Stimulated activated CD8-positive, alpha-beta memory T cell treated with anti-CD3 and anti-CD28 coated beads, Interleukin-4, amount 100 ng/mL, for 48 hours (primary cell): ENCODE results near the gene APBA1.

Source experiments
- DNase-seq: peaks from one replicate; pipeline ENCODE4 v3.0.0-alpha.2; 2020

APBA1 gene

GRCh38 chr9:69389437-69389995, 282.7 kb downstream of the APBA1 start:
- no peak for DNase-seq

GRCh38 chr9:69388596-69388995, 283.6 kb downstream of the APBA1 start:
- DNase-seq, result no peak

GRCh38 chr9:69386651-69387050, 285.5 kb downstream of the APBA1 start:
- no peak for DNase-seq

GRCh38 chr9:69385581-69386033, 286.6 kb downstream of the APBA1 start:
- DNase-seq, result no peak

- DNase-seq, result no peak
These were observed 290.0 kb downstream of the APBA1 start for GRCh38 chr9:69382135-69382534.

- DNase-seq, result no peak
These were observed 291.4 kb downstream of the APBA1 start for GRCh38 chr9:69380811-69381210.

- no peak for DNase-seq
These were observed 291.9 kb downstream of the APBA1 start for GRCh38 chr9:69380301-69380700.

- no peak for DNase-seq
These were observed 292.7 kb downstream of the APBA1 start for GRCh38 chr9:69379270-69379982.

GRCh38 chr9:69377981-69378380, 294.2 kb downstream of the APBA1 start:
- no peak for DNase-seq
